Glutamatergic neuron (in vitro differentiated cells): ENCODE measurements around the gene PALD1. TPM values are rescaled to one million over a fixed set of nuclear protein-coding genes. Genes with fewer than 3 reads are reported as not detected.

ENCODE experiments used
- DNase-seq: peaks from one replicate; pipeline ENCODE4 v3.0.0; 2022
- H3K27ac Mint-ChIP-seq: one replicate; pipeline ENCODE4 v1.8.0; 2020; ENCODE audit warnings: mild to moderate bottlenecking, mixed read lengths, inconsistent platforms; ENCODE audit not compliant: unreplicated experiment
- H3K27me3 Mint-ChIP-seq: one replicate; pipeline ENCODE4 v1.8.0; 2020; ENCODE audit warnings: mild to moderate bottlenecking, moderate library complexity, mixed read lengths, inconsistent platforms; ENCODE audit not compliant: unreplicated experiment
- H3K36me3 Mint-ChIP-seq: one replicate; pipeline ENCODE4 v1.8.0; 2020; ENCODE audit warnings: mild to moderate bottlenecking, mixed read lengths, inconsistent platforms; ENCODE audit not compliant: unreplicated experiment
- H3K4me1 Mint-ChIP-seq: one replicate; pipeline ENCODE4 v1.8.0; 2020; ENCODE audit warnings: mild to moderate bottlenecking, low read depth, mixed read lengths, inconsistent platforms; ENCODE audit not compliant: unreplicated experiment
- H3K4me3 Mint-ChIP-seq: one replicate; pipeline ENCODE4 v1.8.0; 2020; ENCODE audit warnings: mild to moderate bottlenecking, mixed read lengths, inconsistent platforms; ENCODE audit not compliant: unreplicated experiment
- H3K9me3 Mint-ChIP-seq: one replicate; pipeline ENCODE4 v1.8.0; 2020; ENCODE audit warnings: mild to moderate bottlenecking, moderate library complexity, mixed read lengths, inconsistent platforms; ENCODE audit not compliant: unreplicated experiment
- total RNA-seq: library from RNA; stranded (reverse); fragmentation: NEBNext Ultra II Directional; extraction: Animal tissue kit (Norgen Biotek cat#: 25700); gene quantifications from one replicate; pipeline ENCODE4 v1.2.1, GENCODE V29; 2021; ENCODE audit not compliant: unreplicated experiment
- TF ChIP-seq, protein P1 (sequence below): fragments of 200-600 bp; sonication (generic); IDR thresholded peaks from one replicate; pipeline ENCODE4 v1.5.0; 2021; ENCODE audit not compliant: partially characterized antibody, unreplicated experiment

PALD1 gene
- total RNA-seq, 1 donor from 2014 or later, result 15.5 TPM

GRCh38 chr10:70563230-70563629 is 84.7 kb downstream of the PALD1 start:
- Mint-ChIP-seq H3K4me3 (no peak overlapping the region), H3K27me3 (peaks cover 11% of the 10 kb centered on the region), H3K4me1 (peaks cover 14% of the 10 kb centered on the region), H3K27ac (no peak overlapping the region), H3K36me3 (no peaks in the 10 kb centered on the region), H3K9me3 (peaks cover 7% of the 10 kb centered on the region)
- TF ChIP-seq, protein P1, sequence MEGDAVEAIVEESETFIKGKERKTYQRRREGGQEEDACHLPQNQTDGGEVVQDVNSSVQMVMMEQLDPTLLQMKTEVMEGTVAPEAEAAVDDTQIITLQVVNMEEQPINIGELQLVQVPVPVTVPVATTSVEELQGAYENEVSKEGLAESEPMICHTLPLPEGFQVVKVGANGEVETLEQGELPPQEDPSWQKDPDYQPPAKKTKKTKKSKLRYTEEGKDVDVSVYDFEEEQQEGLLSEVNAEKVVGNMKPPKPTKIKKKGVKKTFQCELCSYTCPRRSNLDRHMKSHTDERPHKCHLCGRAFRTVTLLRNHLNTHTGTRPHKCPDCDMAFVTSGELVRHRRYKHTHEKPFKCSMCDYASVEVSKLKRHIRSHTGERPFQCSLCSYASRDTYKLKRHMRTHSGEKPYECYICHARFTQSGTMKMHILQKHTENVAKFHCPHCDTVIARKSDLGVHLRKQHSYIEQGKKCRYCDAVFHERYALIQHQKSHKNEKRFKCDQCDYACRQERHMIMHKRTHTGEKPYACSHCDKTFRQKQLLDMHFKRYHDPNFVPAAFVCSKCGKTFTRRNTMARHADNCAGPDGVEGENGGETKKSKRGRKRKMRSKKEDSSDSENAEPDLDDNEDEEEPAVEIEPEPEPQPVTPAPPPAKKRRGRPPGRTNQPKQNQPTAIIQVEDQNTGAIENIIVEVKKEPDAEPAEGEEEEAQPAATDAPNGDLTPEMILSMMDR, result no peak
- DNase-seq, result no peak

GRCh38 chr10:70564113-70564725 is 85.7 kb downstream of the PALD1 start:
- Mint-ChIP-seq H3K9me3 (peaks cover 4% of the 10 kb centered on the region), H3K4me3 (no peak overlapping the region), H3K4me1 (peaks cover 4% of the 10 kb centered on the region), H3K36me3 (no peaks in the 10 kb centered on the region), H3K27me3 (peaks cover 6% of the 10 kb centered on the region), H3K27ac (no peak overlapping the region)
- DNase-seq, result no peak
- TF ChIP-seq, protein P1, result no peak

DNA sequence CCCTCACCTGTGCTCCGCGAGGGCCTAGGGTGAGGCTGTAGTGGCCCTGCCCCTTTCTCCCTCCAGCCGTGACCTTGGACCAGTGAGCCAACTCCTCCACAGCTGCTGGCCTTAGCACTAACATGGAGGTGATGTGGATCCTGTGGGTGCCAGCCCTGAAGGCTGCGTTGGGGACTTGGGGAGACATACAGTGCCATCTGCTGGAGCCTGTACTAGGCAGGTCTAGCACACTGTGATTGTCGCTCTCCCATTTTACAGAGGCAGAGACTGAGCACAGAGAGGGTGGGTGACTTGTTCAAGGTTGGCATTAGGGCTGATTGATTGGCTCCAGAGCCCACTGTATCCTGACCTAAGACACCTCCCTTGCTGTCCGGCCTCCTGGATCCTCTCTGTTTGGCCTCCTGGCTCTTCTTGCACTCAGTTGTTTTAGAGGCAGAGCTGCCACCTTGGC is 86.4 kb downstream of the PALD1 start:
- TF ChIP-seq, protein P1, result no peak
- H3K27ac Mint-ChIP-seq, result no peak overlapping the region
- peaks cover 4% of the 10 kb centered on the region for H3K27me3 Mint-ChIP-seq
- peaks cover 4% of the 10 kb centered on the region for H3K9me3 Mint-ChIP-seq
- no peak overlapping the region for H3K4me3 Mint-ChIP-seq
- H3K36me3 Mint-ChIP-seq, result no peaks in the 10 kb centered on the region
- no peak for DNase-seq
- peaks cover 2% of the 10 kb centered on the region for H3K4me1 Mint-ChIP-seq

DNA sequence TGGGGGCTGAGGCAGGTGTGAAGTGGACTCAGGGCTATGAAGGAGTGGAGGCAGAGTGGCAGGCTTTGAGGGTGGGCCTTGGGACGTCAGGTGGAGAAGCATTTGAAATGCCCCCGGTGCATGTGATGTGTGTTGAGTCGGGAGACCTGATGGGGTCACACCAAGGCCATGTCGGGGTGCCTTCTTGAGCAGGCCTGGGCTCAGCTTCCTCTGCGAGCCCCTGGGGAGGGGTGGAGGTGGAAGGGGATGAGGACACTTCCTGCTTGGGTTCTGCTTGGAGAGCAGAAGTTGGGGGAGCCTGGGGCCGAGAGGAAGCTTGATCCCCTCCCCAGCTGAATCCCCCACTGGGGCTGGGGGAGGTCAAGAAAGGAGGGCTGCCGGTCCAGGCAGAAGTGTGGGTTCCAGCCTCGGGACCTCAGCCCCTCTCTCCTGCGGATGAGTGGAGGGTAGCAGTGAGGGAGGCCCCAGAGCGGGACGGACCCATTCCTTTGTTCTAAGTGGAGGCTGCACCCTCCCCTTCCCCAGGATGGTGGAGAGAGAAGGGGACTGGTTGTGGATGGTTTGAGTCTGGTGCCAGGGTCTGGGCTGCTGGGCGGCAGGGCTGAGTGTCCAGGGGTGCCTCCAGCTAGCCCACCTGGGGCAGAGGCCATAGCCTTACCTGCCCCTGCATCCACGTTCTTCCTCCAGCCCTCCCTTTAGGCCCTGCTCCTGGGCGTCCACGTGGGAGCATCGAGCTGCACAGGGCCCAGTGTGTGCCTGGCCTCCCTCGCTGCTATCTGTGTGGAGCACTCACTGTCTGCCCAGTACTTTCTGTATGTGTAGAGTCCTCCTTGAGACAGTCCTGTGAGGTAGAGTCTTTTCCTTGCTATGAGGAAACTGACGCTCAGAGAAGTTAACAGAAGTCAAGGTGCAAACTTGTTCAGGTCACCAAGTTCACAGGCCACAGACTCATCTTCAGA is 87.3 kb downstream of the PALD1 start:
- Mint-ChIP-seq H3K27me3 (peaks cover 4% of the 10 kb centered on the region), H3K9me3 (peaks cover 4% of the 10 kb centered on the region), H3K36me3 (no peaks in the 10 kb centered on the region), H3K4me3 (no peak overlapping the region), H3K4me1 (peaks cover 2% of the 10 kb centered on the region), H3K27ac (no peak overlapping the region)
- no peak for DNase-seq
- TF ChIP-seq, protein P1, result no peak
